LNCAP (cell line): ENCODE results near the gene MTHFD2.

Experiments
- CTCF ChIP-seq: fragments of 450-650 bp; IDR thresholded peaks from 2 replicates; pipeline ENCODE4 v1.5.1; 2017; ENCODE audit warnings: mild to moderate bottlenecking

The MTHFD2 gene

GRCh38 chr2:74186038-74186437, 12.4 kb upstream of the MTHFD2 start:
- no peak for TF ChIP-seq CTCF

- TF ChIP-seq CTCF: no peak
Measured at GRCh38 chr2:74188018-74188601, 10.3 kb upstream of the MTHFD2 start.

DNA sequence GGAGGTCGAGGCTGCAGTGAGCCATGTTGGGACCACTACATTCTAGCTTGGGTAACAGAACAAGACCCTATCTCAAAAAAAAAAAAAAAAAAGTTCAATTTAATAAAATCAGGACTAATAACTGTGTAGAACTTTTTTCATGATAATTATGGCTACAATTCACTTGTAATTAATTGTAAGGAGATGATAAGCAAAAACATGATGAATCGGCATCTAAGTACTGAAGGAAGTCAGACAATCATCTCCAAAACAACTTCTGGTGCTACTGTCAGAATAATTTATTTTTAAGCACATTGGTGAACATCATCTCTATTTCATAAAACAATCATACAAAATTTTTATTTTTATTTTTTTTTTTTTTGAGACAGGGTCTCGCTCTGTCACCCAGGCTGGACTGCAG, 9.7 kb upstream of the MTHFD2 start:
- TF ChIP-seq CTCF: no peak

- no peak for TF ChIP-seq CTCF
Measured at GRCh38 chr2:74191596-74192380, 6.6 kb upstream of the MTHFD2 start.

DNA sequence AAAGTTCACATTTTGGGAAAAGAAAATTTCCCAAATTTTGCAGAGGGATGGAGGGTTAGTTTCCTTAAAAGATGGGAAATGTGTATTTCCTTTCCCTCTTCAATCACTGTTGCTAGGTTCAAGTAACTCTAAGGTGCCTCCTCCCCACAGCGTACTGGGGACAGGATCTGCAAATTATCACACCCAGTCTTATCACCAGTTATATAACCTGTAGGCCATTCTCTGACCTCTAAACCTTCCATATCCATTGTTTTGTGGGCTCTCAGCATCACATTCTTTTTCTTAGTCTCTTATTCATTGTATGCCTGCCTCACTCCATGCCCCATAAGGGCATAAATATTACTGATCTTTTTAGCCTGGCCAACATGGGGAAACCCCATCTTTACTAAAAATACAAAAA, 3.6 kb upstream of the MTHFD2 start:
- TF ChIP-seq CTCF: no peak

- no peak for TF ChIP-seq CTCF
Measured at GRCh38 chr2:74197049-74197448, 1.4 kb upstream of the MTHFD2 start.

DNA sequence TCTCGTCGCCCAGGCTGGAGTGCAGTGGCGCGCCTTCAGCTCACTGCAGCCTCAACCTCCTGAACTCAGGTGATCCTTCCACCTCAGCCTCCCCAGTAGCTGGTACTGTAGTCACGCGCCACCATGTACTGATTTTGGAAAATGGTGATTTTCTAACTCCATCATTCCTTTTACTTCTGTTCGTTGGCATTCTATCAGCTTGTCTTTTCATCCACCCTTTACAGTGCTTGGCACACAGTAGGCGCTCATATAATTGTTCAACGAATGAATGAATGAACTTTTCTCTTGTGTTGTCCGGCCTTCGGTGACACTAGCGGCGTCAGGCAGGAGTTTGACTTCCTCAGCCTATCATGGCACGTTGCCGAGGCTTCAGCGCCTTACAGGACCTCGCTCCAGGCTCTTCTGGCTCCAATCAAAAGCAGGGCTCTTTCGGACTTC, 373 bp upstream of the MTHFD2 start:
- TF ChIP-seq CTCF: no peak
